Activated effector memory CD4-positive, alpha-beta T cell treated with anti-CD3 and anti-CD28 coated beads, Interleukin-2, amount 50 U/mL, for 16 hours (primary cell): ENCODE results near the gene ODAD4.
"Not testable (repeated sequence)": the region's sequence is repeated elsewhere in the genome, so short reads cannot be mapped to it uniquely, and the experiment has no call there.

ENCODE experiments used
- DNase-seq: peaks from one replicate; pipeline ENCODE4 v3.0.0-alpha.2; 2020

ODAD4 gene

GRCh38 chr17:42005166-42005565 is 74.7 kb downstream of the ODAD4 start:
- no peak for DNase-seq

GRCh38 chr17:42009170-42009569 is 78.8 kb downstream of the ODAD4 start:
- no peak for DNase-seq

- DNase-seq: not testable (repeated sequence)
Measured at GRCh38 chr17:42010266-42010680, 79.9 kb downstream of the ODAD4 start.

- DNase-seq: no peak
Measured at GRCh38 chr17:42010898-42011516, 80.6 kb downstream of the ODAD4 start.

- DNase-seq: not testable (repeated sequence)
Measured at GRCh38 chr17:42012363-42012762, 81.9 kb downstream of the ODAD4 start.

- not testable (repeated sequence) for DNase-seq
Measured at GRCh38 chr17:42013740-42014139, 83.3 kb downstream of the ODAD4 start.
